ENCODE results near the gene SHROOM3. TPM values are rescaled to one million over a fixed set of nuclear protein-coding genes. Genes with fewer than 3 reads are reported as not detected.
A peak's percentile ranks its signal among the peaks of the same experiment; 100 is the strongest.

SHROOM3 gene
- polyA plus RNA-seq, 12 donors: 16.1 to 44.9 (median 21.8) TPM; not detected in 1

- no peak for DNase-seq
Observed at GRCh38 chr4:76488888-76489685, 54.1 kb downstream of the SHROOM3 start.

DNA sequence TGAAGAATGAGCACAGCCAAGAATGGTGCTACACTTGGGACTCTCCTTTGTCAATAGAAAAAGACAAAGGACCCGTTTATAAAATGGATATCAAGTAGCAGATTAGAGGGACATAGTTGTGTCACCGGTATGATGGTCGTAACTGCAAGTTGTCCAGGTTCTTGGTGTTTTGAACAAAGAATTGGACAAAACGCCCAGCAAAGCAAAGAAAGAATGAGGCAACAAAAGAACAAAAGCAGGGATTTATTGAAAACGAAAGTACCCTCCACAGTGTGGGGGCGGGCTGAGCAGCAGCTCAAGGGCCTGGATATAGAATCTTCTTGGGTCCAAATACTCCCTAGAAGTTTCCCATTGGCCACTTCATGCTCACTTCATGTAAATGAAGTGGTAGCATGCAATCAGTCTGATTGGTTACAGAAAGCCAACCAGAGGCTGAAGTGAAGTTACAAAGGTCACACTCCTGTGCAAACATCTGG, 54.7 kb downstream of the SHROOM3 start:
- DNase-seq: no peak

GRCh38 chr4:76492055-76492454, 57.0 kb downstream of the SHROOM3 start:
- DNase-seq: no peak

- no peak for DNase-seq
Observed at GRCh38 chr4:76494243-76494642, 59.2 kb downstream of the SHROOM3 start.

- no peak for DNase-seq
Observed at GRCh38 chr4:76494871-76495590, 60.0 kb downstream of the SHROOM3 start.

DNA sequence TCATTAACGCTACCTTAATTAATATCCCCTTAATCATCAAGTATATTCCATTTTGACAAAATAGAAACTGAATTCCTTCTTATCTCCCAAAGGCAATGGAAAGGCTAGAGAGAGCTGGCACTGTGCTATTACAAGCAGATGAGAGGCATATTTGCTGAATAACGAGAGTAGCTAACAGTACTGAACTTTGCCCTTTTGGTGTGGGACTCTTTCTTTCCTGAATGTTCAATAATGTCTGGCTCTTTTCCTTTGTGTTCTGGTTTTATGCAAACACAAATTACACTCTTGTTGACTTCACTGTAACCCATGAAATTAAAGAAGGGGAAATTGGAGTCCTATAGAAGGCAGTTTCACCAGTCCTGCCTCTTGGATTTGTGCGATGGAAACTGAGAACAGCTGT, 63.5 kb downstream of the SHROOM3 start:
- DNase-seq: no peak

- DNase-seq: no peak
Observed at GRCh38 chr4:76499461-76499860, 64.4 kb downstream of the SHROOM3 start.

DNA sequence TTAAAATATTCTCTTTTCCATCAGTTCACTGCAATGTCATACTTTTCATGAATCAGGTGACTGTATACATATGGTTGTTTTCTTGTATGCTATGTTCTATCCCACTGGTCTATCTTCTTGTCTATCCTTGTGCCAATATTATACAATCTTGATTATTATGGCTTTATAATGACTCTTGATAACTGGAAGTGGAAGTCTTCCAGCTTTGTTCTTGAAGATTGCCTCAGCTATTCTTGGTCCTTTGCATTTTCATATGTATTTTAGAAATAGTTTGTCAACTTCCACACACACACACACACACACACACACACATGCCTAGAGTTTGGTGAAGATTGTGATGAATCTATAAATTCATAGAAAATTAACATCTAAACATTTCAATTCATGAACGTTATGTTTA, 67.9 kb downstream of the SHROOM3 start:
- DNase-seq: no peak

- DNase-seq: peak; percentile 49
Observed at GRCh38 chr4:76504613-76505465, 69.8 kb downstream of the SHROOM3 start.

DNA sequence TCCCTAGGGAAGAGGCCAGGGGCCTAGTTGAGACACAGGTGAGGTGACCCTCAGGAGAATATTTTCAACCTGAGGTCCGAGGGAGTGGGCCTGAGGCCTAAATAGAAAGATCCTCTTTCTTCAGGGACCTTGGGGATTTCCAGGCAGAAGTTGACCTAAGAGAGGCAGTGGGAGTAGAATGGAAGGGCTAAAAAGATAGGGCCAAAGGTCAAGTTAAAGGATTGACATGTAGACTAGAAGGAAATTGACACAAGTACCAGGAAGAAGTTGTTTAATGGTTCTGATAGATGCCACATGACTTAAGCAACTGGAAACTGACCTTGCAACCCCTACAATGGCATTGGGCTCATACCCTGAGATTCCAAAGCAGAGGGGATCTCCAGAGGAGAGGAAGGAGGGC, 76.9 kb downstream of the SHROOM3 start:
- DNase-seq: no peak

DNA sequence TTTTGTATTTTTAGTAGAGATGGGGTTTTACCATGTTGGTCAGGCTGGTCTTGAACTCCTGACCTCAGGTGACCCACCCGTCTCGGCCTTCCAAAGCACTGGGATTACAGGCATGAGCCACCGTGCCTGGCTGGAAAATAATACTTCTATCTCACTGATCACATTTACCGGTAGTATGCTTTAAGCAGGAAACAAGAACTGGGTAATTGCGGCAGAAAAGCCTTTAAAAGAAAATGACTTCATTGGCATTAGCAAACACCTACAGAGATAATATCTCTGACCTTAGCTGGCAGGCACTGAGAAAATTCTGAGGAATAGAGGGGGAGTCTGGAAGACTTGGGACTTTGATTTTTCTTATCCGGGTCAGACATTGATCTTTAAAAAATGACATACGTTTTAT, 78.5 kb downstream of the SHROOM3 start:
- DNase-seq: no peak

GRCh38 chr4:76514087-76514486, 79.1 kb downstream of the SHROOM3 start:
- no peak for DNase-seq

GRCh38 chr4:76515975-76516843, 81.2 kb downstream of the SHROOM3 start:
- no peak for DNase-seq

- no peak for DNase-seq
Observed at GRCh38 chr4:76518241-76518640, 83.2 kb downstream of the SHROOM3 start.

- no peak for DNase-seq
Observed at GRCh38 chr4:76523593-76523992, 88.6 kb downstream of the SHROOM3 start.

DNA sequence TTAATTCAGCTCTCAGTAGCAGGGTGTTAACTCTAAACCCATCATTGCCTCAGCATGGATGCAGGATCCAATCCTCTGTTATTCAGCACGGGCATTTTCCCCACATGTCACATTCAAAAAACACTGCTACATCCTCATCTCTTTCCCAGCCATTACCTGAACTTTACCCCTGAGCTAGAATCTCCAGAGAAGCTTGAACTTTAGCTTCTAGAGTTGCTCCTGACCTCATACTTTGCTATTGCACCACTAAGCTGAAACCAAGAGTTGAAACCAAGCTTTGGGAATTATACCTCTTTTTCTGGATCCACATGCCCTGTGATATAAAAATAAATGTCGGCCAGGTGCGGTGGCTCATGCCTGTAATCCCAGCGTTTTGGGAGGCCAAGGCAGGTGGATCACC, 90.7 kb downstream of the SHROOM3 start:
- DNase-seq: no peak

DNA sequence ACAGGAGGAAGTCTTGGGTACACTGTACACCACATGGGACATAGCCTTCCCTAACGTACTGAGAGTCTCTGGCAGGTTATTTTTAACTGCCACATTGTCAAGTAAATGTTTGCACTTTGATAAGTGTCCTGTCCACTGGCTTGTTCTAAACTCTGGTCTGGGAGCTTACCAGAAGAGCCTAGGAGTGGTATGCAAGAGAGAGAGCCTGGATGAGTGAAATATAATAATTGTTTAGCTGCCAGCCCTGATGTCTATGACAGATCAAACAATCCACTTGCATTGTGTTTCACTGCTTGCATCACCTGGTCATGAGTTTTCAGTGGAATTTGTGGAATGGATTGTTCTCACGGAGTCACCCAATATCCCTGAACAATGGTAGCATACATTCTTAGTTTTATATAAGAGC, 91.6 kb downstream of the SHROOM3 start:
- DNase-seq: no peak

- no peak for DNase-seq
Observed at GRCh38 chr4:76527666-76528065, 92.6 kb downstream of the SHROOM3 start.

DNA sequence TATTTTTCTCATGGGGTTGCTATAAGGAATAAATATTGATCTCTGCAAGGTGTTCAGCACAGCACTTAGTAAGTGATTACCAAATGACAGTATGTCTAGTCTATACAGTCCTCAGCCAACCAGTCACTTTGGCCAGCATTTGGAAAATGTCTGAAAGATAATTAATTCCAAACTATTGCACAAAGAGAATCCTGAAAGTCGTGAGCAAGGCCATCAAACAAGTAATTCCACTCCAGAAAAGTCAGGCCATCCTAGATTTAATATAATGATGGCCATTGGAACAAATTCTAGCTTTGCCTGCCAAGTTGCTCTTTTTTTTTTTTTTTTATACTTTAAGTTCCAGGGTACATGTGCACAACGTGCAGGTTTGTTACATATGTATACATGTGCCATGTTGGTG, 96.6 kb downstream of the SHROOM3 start:
- no peak for DNase-seq

- DNase-seq: no peak
Observed at GRCh38 chr4:76532805-76533204, 97.8 kb downstream of the SHROOM3 start.

DNA sequence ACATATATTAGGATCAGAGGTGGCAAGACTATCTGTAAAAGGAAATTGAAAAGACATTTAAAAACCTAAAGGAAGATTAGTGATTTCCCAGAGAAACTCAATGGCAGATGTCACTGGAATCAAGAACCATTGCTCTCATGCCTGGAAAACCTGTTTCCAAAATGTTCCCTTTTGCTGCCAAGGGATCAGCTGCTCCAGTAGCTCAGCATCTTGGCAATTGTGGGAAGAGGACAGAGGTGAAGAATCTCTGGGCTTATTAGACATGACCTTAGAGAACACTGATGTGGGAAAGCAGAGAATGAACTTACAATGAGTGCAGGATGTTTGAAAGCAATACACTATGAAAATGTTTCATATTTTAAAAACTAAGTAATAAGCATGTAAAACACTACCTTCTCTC, 98.3 kb downstream of the SHROOM3 start:
- peak; percentile 43 for DNase-seq
